ENCODE measurements around the gene VSIG1.

DNA sequence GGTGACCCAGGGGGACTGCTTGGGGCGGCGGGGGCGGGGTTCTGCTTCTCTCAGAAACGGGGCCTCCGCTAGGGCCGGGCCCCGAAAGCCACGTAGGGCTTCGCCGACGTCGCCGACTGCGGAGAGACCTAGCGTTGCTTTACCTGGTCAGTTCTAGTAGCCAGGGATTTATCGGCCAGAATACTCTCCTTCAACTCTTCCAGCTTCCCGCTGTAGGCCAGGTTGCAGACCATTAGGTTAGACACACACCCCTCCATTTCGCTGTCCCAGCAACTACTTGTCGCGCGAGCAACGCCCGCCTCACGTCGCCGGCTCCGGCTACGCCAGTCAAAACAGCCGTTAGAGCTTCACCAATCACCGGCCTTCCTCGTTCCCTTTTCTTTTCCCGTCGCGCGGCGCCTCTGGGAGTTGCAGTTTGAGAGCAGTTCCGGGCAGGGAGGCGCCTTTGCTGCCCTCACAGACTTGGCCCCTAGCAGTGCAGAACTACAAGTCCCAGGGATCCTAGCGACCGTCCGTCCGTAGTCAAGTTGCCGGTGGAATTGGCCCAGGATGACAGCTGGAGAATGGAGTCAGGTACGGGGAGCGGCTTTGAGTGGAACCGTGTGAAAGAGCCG, 46.5 kb downstream of the VSIG1 start, which contains the start of the genes ATG4A and PSMD10:
- TF ChIP-seq, protein P1, sequence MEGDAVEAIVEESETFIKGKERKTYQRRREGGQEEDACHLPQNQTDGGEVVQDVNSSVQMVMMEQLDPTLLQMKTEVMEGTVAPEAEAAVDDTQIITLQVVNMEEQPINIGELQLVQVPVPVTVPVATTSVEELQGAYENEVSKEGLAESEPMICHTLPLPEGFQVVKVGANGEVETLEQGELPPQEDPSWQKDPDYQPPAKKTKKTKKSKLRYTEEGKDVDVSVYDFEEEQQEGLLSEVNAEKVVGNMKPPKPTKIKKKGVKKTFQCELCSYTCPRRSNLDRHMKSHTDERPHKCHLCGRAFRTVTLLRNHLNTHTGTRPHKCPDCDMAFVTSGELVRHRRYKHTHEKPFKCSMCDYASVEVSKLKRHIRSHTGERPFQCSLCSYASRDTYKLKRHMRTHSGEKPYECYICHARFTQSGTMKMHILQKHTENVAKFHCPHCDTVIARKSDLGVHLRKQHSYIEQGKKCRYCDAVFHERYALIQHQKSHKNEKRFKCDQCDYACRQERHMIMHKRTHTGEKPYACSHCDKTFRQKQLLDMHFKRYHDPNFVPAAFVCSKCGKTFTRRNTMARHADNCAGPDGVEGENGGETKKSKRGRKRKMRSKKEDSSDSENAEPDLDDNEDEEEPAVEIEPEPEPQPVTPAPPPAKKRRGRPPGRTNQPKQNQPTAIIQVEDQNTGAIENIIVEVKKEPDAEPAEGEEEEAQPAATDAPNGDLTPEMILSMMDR (IDR thresholded peaks at IDR 0.05; ENCODE audit: poor library complexity): no peak
- TF ChIP-seq EZH2 (IDR thresholded peaks at IDR 0.05; ENCODE audit: borderline replicate concordance): no peak
- no peak for TF ChIP-seq EZH2phosphoT487 (IDR thresholded peaks at IDR 0.05; ENCODE audit: low read depth, severe bottlenecking, unreplicated experiment)
